Stromal cell of bone marrow (primary cell): ENCODE results near the gene SYNDIG1.

Experiments used
- DNase-seq: peaks from one replicate; pipeline ENCODE4 v3.0.0-alpha.2; 2012; ENCODE audit warnings: low read depth

Gene SYNDIG1

DNA sequence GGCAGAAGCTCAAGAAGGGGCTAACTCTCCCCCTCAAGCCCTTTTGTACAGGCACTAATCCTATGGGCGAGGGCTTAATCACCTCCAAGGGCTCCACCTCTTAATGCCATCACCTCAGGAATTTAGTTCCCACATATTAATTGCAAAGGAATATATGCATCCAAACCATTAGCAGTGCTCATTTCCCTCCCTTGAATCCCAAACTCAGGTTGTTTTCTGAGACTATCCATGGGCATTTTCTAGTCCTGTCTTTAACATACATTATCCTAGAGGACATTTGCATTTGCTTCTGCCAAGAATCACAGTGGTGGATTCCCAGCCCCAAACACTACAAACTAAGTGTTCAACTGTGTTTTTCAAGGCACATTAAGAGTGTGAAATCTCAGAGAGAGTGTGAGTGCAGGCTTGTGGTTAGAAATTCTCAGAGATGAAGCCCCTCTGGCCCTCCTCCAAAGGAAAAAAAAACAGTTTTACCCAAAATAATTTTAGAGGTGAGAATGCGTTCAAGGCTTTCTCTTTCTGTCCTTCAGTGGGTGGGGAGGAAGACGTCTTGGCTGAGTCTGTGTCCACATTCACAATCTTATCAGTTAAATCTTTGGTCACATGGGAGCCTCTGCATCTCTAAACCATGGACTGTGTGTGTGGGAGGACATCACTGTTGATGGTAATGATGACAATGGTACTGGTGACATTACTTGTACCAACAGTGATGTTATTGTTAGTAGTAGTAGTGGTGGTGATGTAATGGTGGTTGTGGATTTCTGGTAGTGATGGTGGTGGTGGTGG lies 59.3 kb downstream of the SYNDIG1 start:
- DNase-seq = no peak

DNA sequence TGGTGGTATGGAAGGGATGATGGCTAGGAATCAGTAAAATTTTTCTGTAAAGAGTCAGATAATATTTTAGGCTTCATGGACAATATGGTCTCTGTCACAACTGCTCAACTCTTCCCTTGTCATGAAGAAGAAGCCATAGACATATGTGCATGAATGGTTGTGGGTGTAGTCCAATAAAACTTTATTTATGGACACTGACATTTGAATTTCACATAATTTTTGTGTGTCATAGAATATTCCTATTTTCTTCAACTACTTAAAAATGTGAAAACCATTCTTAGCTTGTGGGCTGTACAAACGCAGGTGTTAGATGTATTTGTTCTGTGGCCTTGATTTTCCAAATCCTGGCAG lies 59.9 kb downstream of the SYNDIG1 start:
- DNase-seq = no peak

DNA sequence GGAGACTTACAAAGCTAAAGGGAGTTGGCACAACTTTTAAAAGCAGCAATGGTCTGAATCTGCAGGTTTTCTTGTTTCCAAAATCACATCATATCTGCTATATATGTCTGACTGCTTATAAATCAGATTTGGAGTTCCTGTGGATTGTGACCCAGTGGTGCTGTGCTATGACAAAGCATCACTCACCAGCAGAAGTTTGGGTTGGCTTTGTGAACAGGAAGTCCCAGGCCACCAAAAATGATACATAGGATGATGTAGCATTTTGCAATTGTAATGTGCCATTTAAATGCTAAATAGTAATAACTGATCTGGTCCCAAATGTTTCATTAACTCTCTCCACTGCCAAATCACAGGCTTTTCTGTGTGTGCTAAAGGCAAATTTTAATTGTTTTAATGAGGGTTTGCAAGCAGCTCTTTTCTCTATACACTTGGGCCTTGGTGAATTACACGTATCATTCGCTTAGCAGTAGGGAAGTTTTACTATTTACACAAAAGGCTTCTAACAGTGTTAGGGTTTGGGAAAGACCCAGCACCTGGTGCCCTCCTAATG lies 60.8 kb downstream of the SYNDIG1 start:
- no peak for DNase-seq

DNA sequence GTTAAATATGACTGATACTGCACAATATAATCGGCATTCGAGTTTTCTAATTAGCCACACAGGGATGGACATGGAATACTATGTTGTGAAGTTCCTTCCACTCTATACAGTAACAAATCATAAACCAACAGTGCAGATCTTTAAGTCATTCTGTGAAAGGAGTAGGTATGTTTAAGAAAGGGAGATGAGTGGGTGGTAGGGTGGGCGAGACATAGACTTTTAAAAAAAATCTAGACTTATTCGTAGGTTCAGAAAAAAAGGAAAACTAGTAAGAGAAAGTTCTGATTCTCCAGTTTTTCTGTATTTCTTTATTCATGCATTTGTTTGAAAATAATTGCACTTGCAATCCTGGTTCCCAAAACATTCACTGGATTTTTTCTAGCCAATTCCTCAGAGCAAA lies 61.8 kb downstream of the SYNDIG1 start:
- no peak for DNase-seq

DNA sequence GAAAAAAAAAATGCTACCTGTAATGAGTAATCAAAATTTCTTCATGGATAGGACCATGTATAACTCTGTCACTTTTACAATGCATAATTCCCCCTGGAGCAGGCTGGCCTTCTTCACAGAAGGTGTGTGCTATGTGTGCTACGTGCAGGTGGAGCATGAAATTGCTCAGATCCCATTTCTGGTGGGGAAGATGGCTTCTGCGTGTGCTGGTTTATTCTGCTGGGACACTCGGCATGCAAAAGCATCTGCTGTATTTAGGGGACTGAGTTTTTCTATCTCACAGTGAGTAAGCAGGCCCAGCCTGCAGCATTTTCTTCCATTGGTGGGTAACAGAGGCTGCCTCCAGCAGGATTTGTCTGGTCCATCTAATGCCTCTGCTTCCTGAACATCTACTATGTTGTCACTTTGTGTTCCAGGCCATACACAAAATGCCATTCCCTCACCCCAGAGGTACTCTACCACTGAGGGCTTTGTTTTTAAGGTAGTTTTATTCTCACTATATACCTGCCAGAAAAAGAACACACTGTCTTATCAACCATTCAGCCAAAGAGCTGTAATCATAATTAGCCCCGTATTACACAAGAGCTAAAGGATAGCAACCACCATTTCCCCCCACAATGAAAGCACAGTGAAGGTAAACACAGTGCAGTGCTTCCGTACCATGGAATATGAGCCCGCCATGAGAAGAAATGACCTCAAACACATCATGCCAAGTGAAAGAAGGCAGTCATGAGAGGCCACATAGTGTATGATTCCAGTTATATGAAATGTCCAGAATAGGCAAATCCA lies 62.4 kb downstream of the SYNDIG1 start:
- no peak for DNase-seq

DNA sequence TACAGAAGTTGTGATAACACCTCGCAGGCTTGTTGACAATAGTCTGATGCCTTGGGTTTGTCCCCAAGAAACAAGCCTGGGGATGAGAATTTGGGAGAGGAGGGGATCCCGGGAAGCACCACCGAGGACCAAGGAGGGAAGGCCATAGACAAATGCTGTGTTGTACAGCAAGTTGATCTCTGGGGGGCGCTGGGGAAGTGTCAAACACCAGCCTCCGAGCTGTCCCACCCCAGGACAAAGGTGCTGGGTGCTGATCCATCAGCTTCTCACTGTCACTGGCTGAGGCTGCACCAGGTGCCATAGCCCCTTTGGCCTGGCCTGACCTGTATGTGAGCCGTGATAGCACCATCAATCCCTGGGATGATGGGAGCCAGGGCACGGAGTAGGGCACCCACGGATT lies 64.0 kb downstream of the SYNDIG1 start:
- DNase-seq = no peak

DNA sequence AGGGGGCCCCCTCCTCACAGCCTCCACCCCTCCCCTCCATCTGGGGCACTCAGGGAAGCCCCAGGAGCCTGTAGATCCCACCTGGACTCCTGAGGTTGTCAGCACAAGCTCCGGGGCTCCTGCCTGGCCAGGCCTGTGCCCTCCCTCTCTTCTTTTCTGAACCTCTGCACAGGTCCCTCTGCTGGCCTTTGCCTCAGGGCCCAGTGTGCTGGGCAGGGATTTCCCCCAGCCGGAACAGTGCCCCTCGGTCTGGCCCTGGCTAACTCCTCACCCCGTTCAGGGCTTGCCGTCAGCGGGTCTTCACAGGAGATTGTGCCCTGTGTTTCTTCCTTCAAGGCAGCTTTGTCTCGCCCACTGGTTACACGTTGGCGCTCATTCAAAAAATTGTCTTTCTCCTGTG lies 64.9 kb downstream of the SYNDIG1 start:
- DNase-seq = no peak

DNA sequence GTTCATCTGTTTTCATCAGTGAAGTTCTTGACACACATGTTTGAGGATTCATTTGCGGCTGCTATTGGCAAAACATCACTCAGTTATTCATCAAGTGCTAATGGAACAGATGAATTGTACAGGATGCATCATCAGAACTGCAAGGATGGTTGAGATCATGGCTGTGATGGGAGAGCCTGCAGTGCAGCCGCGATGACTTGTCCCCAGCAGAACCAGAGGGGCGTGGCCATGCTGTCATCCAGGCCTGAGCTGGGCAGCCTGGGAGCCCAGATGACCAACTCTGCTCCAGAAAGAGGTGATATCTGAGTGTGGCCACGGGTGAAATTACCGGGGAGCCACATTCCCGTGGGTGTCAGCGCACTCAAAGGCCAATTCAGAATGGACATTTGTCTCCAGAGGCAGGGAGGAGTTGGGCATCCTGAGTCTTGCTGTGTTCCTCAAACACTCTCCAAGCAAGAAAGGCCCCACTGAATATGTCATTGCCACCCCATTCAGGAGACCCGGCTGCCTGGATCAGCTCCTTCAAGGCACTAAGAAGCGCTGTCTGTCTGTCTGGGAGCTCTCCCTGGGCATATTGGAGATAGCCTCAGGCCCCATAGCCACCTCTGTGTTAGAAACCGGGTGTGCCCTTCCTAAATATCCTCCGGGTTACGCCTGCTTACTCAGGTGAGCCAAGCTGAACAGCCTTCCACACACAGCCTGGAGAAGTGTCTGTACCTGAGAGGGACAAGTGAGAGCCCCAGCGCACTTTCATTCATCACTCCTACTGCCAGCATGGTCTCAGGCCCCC lies 66.7 kb downstream of the SYNDIG1 start:
- peak; percentile 27 for DNase-seq

DNA sequence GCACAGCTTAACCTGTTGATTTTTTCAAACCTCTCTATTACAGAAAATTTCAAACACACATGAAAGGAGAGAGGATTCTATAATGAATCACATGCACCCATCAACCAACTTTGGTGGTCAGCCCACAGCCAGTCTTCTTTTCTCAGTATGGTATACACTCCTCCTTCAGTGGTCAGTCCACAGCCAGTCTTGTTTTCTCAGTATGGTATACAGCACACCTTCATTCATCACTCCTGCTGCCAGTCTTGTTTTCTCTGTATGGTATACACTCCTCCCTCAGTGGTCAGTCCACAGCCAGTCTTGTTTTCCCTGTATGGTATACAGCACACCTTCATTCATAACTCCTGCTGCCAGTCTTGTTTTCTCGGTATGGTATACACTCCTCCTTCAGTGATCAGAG lies 67.8 kb downstream of the SYNDIG1 start:
- no peak for DNase-seq

DNA sequence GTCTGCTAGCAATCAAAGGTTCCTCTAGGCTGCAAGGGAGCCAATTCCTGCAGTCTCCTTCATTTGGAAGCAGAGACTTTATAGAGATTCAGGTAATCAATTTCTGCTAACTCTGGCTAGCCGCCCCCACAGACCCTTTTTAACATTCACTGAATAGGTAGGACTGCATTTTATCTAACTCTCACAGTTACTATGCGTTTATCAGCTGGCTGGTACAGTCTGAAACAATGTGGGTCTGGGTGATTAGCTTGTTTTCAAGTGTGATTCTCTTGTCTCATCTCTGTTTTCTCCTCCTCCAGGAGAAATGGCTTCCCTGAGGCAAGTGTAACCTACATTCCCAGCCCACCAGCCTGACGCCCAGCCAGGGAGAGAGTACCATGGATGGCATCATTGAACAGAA lies 73.3 kb downstream of the SYNDIG1 start:
- no peak for DNase-seq

DNA sequence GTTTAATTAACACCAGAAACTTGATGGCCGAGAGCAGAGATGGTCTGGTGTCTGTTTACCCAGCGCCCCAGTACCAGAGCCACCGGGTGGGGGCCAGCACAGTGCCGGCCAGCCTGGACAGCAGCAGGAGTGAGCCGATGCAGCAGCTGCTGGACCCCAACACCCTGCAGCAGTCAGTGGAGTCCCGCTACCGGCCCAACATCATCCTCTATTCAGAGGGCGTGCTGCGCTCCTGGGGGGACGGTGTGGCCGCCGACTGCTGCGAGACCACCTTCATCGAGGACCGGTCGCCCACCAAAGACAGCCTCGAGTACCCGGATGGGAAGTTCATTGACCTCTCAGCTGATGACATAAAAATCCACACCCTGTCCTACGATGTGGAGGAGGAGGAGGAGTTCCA lies 73.7 kb downstream of the SYNDIG1 start:
- no peak for DNase-seq

DNA sequence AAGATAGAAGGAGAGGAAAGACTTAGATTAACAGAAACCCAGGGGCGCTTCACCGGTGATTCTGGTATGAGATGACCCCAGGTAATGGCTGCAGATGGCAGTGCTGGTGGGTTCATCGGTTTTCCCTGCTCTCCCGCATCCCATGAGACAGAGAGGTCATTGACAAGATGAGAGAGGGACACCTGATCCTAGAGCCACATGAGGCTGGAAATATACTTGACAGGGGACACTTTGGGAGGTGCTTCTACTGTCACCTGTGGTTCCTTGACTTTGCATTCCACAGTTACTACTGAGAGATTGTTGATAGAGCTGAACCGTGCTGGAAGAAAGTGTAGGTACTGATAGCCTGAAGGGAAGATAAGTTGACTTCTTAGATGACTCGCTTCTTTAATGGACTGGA lies 74.3 kb downstream of the SYNDIG1 start:
- DNase-seq = no peak

DNA sequence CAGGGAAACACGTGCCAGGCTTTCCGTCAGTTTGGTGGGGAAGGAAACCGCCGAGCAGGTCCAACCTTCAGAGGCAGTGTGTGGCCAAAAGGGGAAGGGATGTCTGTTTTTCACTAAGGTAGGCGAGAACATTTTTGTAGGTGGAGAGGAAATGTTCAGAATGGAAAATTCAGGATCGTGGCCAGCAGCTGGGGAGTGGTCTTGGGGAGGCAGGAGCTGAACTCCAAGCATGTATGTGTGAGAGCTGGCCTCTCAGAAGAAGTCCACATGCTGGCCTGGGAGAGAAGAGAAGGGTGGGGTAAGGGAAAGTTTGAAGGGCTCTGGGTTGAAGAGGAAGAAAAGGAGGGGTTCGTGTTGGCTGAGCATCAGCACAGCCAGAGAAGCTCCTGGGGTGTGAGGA lies 74.9 kb downstream of the SYNDIG1 start:
- DNase-seq = no peak

DNA sequence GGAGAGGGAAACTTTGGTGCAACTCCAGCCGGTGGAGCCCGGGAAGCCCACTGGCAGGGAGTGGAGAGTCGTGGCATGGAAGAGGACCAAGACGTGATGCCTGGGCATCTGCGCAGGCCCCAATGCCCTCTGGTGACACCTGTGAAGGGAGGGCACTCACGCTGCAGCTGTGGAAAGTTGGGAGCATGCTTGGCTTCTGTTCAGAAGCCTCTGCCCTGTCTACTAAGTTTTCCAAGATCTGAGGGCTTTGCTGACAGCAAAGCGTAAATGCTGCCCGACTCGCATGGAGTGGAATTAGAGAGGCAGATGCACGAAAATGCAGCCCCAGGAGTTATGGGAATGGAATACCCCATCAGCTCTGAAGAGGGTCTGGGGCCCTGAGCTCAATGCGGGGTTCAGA lies 75.7 kb downstream of the SYNDIG1 start:
- DNase-seq = no peak

DNA sequence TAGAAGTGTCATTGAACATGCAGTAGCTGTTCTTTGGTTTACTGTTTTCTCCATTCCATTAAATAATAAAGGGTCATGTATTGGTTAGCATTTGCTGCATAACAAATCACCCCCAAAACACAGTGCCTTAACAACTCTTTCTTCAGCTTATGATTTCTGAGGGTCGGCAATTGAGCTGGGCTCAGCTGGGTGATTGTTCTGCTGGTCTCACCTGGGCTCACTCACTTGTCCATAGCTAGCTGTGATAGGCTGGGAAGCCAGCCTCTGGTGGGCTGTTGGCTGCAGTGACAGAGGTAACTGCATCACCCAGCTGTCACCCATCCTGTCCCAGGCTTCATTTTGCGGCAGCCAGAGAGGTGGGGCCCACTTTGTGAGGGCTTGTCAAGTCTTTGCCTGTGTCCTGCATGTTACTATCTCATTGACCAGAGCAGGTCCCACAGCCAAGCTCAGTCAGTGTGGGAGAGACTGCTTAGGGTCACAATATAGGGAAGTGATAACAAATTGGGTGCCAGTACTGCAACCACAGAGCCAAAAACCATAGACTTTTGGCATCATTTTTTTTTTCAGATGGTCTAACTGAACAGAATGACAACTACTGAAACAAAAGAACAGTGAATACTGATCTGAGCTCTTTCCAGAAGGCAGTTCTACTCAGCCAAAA lies 76.9 kb downstream of the SYNDIG1 start:
- no peak for DNase-seq

DNA sequence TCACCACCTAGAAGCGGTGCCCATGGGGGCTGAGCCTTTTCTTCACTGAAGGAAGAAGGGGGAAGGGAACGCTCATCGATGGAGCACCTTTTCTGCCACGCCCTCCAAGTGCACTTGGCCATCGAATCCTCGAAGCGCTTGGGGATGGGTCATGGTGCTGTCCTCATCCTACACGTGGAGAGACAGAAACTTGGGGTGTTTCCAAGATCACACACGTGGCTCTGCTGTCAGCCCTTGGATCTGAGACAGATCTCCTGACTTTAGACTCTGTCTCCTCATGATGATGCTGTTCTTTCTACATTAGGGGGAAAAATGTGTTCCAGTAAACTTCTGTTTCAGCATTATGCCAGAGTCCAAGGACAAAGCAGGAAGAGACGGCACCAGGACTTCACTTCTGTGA lies 78.5 kb downstream of the SYNDIG1 start:
- DNase-seq = no peak

DNA sequence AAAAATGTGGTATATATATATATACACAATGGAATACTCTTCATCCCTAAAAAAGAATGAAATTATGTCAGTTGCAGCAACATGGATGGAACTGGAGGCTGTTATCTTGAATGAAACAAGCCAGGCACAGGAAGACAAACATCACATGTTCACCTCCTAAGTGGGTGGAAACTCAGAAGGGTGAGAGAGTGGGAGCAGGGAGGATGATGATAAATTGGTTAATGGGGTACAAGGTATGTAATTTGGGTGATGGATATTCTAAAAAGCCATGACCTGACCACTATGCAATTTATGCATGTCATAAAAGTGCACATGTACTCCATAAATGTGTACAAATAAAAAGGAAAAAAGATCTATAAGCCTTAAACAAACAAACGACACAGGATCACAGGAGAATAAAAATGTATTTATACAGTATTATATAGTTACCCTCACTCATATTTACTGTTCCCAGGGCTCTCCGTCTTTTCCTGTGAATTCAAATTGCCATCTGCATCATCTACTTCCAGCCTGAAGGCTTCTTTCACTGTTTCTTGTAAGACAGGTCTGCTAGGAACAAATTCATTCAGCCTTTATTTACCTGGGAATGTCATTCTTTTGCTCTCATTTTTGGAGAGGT lies 89.8 kb downstream of the SYNDIG1 start:
- no peak for DNase-seq

DNA sequence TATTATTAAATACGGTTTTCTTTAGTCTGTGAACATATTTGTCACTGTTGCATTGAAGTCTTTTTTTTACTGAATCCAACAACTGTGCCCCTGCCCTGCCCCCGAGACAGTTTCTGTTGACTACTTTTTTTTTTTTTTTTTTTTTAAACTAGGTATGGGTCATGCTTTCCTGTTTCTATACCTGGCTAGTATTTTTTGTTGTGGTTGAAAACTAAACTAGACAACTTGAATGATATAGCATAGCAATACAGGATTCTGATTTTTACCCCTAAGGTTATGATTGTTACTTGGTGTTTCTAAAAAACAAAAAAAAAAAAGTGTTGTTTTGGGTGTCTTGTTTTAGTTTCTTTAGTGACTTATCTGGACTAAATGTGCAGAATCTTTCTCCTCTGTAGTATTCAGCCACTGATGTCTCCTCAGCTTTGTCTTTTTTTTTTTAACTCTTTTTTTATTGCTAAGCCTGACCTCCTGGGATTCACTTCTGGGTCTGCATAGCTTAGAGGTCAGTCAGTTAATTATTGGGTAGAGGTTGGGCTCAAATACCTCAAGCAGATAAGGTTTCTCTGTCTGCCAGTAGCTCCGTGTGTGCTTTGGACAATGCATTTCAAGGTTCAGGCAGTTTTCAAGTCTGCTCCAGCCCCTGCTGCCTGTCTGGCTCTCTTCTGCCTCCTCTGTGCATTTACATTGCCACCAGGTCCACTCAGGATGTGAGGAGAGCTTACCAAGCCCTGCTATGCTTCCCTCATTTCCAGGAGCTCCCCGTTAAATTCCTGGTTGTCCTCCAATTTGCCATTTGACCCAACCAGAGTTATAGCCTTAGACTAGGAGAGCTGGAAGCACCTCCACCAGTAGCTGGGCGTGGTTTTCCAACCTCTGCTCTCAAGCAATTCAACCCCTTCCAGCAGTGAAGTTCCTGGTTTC lies 91.4 kb downstream of the SYNDIG1 start:
- no peak for DNase-seq

DNA sequence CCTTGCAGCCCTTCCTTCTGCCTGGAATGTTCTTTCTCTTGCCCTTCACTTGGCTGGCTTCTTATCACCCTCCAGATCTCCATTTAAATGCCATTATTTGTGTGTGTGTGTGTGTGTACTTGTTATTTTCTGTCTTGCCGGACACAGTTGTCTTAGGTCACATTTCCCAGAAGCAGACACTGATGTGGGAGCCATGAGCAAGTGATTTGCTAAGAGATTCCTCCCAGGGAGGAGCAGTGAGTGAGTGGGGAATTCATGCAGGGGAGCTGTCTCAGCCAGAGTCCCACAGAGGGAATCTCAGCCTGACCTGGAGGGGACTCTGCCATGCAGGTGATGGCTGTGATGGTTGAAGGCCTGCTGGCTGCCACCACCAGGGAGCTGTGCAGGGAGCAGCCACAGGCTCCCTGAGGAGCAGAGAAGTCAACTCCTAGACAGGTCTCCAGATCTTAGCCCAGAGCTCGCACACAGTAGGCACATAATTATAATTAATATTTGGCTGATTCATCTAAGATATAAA lies 96.5 kb downstream of the SYNDIG1 start:
- DNase-seq = no peak

DNA sequence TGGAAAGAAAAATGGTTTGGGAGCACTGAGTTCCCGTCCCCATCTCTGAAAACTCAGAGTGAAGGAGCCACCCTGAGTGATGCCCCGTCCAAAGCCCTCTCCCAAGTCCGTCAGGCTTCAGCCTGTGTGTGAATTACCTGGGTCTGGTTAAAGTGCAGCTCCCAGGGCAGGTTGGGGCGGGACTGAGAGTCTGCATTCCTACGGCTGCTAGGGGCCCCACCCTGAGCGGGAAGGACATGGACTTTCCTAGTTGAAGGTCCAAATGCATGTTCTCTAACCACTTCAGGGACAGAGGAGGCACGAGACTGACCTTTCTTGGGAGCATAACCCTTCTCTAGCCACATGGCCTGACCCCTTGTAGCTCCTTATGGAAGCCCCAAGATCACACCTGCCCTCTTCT lies 97.2 kb downstream of the SYNDIG1 start:
- DNase-seq = no peak
